PC-3 (cell line): ENCODE results near the gene ATP6V0E1.

Experiments
- CTCF ChIP-seq: fragments of 300-600 bp; sonication (generic); conservative IDR thresholded peaks from 2 replicates; pipeline ENCODE4 v1.5.1; 2017; ENCODE audit warnings: antibody characterized with exemption, low read depth, mild to moderate bottlenecking, low read length
- EZH2 ChIP-seq: fragments of 300-600 bp; sonication (generic); IDR thresholded peaks from one replicate; pipeline ENCODE4 v1.6.1; 2017; ENCODE audit warnings: antibody characterized with exemption, mild to moderate bottlenecking, low read length; ENCODE audit not compliant: unreplicated experiment

- TF ChIP-seq CTCF: no peak
- no peak for TF ChIP-seq EZH2
These were observed 42.1 kb downstream of the ATP6V0E1 start for GRCh38 chr5:173025651-173026050.
